Measurements from ENCODE around the gene CDH23.

Gene CDH23

DNA sequence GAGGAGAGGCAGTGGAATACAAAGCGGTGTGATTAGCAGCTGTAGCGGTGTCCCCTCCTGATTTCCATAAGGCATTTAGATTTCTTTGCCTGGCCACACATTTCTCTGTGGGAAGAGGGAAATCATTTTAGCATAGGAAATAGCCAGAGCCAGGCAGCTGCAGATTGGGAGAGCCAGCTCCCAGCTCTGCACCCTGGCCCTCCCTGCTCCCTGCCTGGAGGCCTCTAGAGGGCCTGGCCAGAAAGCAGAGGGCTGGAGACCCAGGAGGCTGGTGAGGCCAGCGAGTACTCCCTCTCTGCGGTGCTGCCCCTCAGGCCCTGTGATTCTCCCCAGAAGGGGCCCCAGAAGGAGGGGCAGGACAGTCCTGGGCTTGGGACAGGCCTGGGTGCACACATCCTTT lies 237.2 kb downstream of the CDH23 start:
- no peaks in the 10 kb centered on the region for H3K79me1 ChIP-seq (ENCODE audit: low read length)
- H3K4me3 ChIP-seq (ENCODE audit: low read depth, low read length), result no peak overlapping the region
- no peak overlapping the region for H4K8ac ChIP-seq (ENCODE audit: low read depth, low read length)
- H3K27ac ChIP-seq (ENCODE audit: low read depth, low read length), result no peak overlapping the region
- no peak overlapping the region for H4K12ac ChIP-seq (ENCODE audit: low read depth, low read length)
- WGBS (ENCODE audit: extremely low coverage, insufficient coverage, insufficient read length), result no CpG with 5 or more reads among the region's 4 CpGs
- H3K4me1 ChIP-seq (ENCODE audit: control insufficient read depth in 1 of 2, insufficient read depth in 2 of 2, low read length in 2 of 2), result peaks cover 2 to 4% of the 10 kb centered on the region in 2 experiments
- no peak overlapping the region for H3K18ac ChIP-seq (ENCODE audit: low read length)
- no peak overlapping the region for H3K9ac ChIP-seq (ENCODE audit: low read length)
- no peak overlapping the region for H3K14ac ChIP-seq (ENCODE audit: low read length)
- H2BK5ac ChIP-seq (ENCODE audit: low read depth, low read length, poor library complexity), result no peak overlapping the region
- no peaks in the 10 kb centered on the region for H3K27me3 ChIP-seq (ENCODE audit: insufficient read depth, low read length)
- no peak for DNase-seq
- no peak overlapping the region for H2AFZ ChIP-seq (ENCODE audit: insufficient read depth, low read length, poor library complexity)
- no peak overlapping the region for H3K4me2 ChIP-seq (ENCODE audit: low read length)
- no peak overlapping the region for H2BK12ac ChIP-seq (ENCODE audit: low read length)
- H2AK5ac ChIP-seq (ENCODE audit: low read length), result no peak overlapping the region
- H3K36me3 ChIP-seq (ENCODE audit: control insufficient read depth in 1 of 2, insufficient read depth in 2 of 2, low read length in 2 of 2), result no peaks in the 10 kb centered on the region
- H3K79me2 ChIP-seq (ENCODE audit: control insufficient read depth, insufficient read depth, low read length, poor library complexity), result no peaks in the 10 kb centered on the region
- H3K9me3 ChIP-seq (ENCODE audit: insufficient read depth, low read depth, low read length), result no peaks in the 10 kb centered on the region
- H3K23ac ChIP-seq (ENCODE audit: low read length), result no peak overlapping the region
- no peak overlapping the region for H3K4ac ChIP-seq (ENCODE audit: low read depth, low read length)
- no peak overlapping the region for H2BK120ac ChIP-seq (ENCODE audit: insufficient read depth, low read length, poor library complexity)
- H4K91ac ChIP-seq (ENCODE audit: low read depth, low read length), result no peak overlapping the region

DNA sequence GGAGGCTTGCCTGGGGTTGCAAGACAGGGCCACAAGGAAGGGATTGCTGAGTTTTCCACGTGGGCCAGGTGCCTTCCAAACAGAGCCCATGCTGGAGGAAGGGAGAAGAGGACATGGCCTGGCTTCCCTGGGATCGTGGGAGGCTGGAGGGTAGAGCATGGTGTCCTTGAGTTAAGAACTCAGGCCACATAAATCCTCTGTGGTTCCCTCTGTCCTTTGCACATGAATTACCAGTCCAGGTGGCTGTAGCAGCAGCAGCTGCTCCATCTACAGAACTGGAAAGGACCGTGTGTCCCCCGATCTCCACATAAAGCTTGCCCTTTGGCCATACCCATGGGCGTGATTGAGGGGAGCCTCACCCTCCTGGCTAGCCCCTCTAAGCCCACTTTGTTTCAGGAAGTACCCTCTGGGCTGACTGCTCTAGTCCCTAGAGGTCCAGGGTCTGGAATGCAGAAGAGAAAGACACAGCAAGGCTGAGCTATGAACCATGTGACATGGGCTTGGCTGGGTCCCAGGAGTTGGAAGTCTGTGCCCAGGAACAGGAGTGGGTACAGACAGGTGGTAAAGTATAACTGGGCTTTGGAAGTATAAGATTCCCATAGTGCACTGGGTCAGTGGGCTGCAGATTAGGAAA lies 237.9 kb downstream of the CDH23 start:
- no peaks in the 10 kb centered on the region for H3K27me3 ChIP-seq (ENCODE audit: insufficient read depth, low read length)
- no peak overlapping the region for H3K18ac ChIP-seq (ENCODE audit: low read length)
- no peak overlapping the region for H4K8ac ChIP-seq (ENCODE audit: low read depth, low read length)
- H3K36me3 ChIP-seq (ENCODE audit: control insufficient read depth in 1 of 2, insufficient read depth in 2 of 2, low read length in 2 of 2), result no peaks in the 10 kb centered on the region
- H2BK5ac ChIP-seq (ENCODE audit: low read depth, low read length, poor library complexity), result no peak overlapping the region
- no peak for DNase-seq
- no peak overlapping the region for H4K12ac ChIP-seq (ENCODE audit: low read depth, low read length)
- peaks cover 2% of the 10 kb centered on the region for H3K9me3 ChIP-seq (ENCODE audit: insufficient read depth, low read depth, low read length)
- no peaks in the 10 kb centered on the region for H3K79me1 ChIP-seq (ENCODE audit: low read length)
- no peak overlapping the region for H3K4me3 ChIP-seq (ENCODE audit: low read depth, low read length)
- no peak overlapping the region for H3K9ac ChIP-seq (ENCODE audit: low read length)
- no peak overlapping the region for H2BK120ac ChIP-seq (ENCODE audit: insufficient read depth, low read length, poor library complexity)
- H3K27ac ChIP-seq (ENCODE audit: low read depth, low read length), result no peak overlapping the region
- no peak overlapping the region for H3K23ac ChIP-seq (ENCODE audit: low read length)
- no peak overlapping the region for H2AFZ ChIP-seq (ENCODE audit: insufficient read depth, low read length, poor library complexity)
- WGBS (ENCODE audit: extremely low coverage, insufficient coverage, insufficient read length), result no CpG with 5 or more reads among the region's 5 CpGs
- H2AK5ac ChIP-seq (ENCODE audit: low read length), result no peak overlapping the region
- peaks cover 2% of the 10 kb centered on the region for H3K79me2 ChIP-seq (ENCODE audit: control insufficient read depth, insufficient read depth, low read length, poor library complexity)
- no peak overlapping the region for H2BK12ac ChIP-seq (ENCODE audit: low read length)
- H3K4ac ChIP-seq (ENCODE audit: low read depth, low read length), result no peak overlapping the region
- H3K14ac ChIP-seq (ENCODE audit: low read length), result no peak overlapping the region
- peaks cover 2 to 4% of the 10 kb centered on the region in 2 experiments for H3K4me1 ChIP-seq (ENCODE audit: control insufficient read depth in 1 of 2, insufficient read depth in 2 of 2, low read length in 2 of 2)
- no peak overlapping the region for H3K4me2 ChIP-seq (ENCODE audit: low read length)
- no peak overlapping the region for H4K91ac ChIP-seq (ENCODE audit: low read depth, low read length)

DNA sequence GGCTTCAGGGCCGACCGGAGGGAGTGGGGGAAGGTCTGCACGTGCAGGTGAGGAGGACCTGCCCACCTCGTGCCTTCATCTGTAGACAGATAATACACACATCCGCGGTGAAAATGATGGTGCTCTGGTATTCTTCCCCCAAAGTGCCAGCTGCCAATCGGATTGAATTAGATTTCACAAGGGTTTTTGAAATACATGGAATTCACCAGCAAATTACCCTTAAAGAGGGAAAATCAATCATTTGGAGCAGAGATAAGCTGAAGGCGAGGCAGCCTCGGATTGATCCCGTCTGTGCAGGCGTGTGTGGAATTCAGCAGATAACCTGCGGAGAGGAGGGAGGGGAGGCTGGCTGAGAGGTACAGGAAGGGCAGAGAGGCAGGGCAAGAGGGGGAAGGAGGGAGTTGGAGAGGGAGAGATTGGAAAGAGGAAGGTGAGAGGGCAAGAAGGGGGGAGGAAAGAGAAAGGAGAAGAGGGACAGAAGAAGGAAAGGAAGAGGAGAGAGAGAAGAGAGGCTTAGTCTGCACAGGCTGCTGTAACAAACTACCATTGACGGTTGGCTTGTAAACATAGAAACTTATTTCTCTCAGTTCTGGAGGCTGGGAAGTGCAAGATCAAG lies 238.6 kb downstream of the CDH23 start:
- Histone ChIP-seq H3K9me3 (ENCODE audit: insufficient read depth, low read depth, low read length) (peaks cover 2% of the 10 kb centered on the region), H3K23ac (ENCODE audit: low read length) (no peak overlapping the region), H4K8ac (ENCODE audit: low read depth, low read length) (no peak overlapping the region), H3K14ac (ENCODE audit: low read length) (no peak overlapping the region), H2BK5ac (ENCODE audit: low read depth, low read length, poor library complexity) (no peak overlapping the region), H3K4me3 (ENCODE audit: low read depth, low read length) (no peak overlapping the region), H3K27me3 (ENCODE audit: insufficient read depth, low read length) (no peaks in the 10 kb centered on the region), H3K9ac (ENCODE audit: low read length) (no peak overlapping the region), H2BK12ac (ENCODE audit: low read length) (no peak overlapping the region), H2BK120ac (ENCODE audit: insufficient read depth, low read length, poor library complexity) (no peak overlapping the region), H2AK5ac (ENCODE audit: low read length) (no peak overlapping the region), H3K4ac (ENCODE audit: low read depth, low read length) (no peak overlapping the region), H3K18ac (ENCODE audit: low read length) (no peak overlapping the region), H3K4me1 (ENCODE audit: control insufficient read depth in 1 of 2, insufficient read depth in 2 of 2, low read length in 2 of 2) (peaks cover 2 to 4% of the 10 kb centered on the region in 2 experiments), H3K27ac (ENCODE audit: low read depth, low read length) (no peak overlapping the region), H3K4me2 (ENCODE audit: low read length) (no peak overlapping the region), H3K36me3 (ENCODE audit: control insufficient read depth in 1 of 2, insufficient read depth in 2 of 2, low read length in 2 of 2) (no peaks in the 10 kb centered on the region), H4K91ac (ENCODE audit: low read depth, low read length) (no peak overlapping the region), H4K12ac (ENCODE audit: low read depth, low read length) (no peak overlapping the region), H2AFZ (ENCODE audit: insufficient read depth, low read length, poor library complexity) (no peak overlapping the region), H3K79me1 (ENCODE audit: low read length) (no peaks in the 10 kb centered on the region), H3K79me2 (ENCODE audit: control insufficient read depth, insufficient read depth, low read length, poor library complexity) (peaks cover 2% of the 10 kb centered on the region)
- DNase-seq, result no peak
- WGBS (ENCODE audit: extremely low coverage, insufficient coverage, insufficient read length), result no CpG with 5 or more reads among the region's 13 CpGs

DNA sequence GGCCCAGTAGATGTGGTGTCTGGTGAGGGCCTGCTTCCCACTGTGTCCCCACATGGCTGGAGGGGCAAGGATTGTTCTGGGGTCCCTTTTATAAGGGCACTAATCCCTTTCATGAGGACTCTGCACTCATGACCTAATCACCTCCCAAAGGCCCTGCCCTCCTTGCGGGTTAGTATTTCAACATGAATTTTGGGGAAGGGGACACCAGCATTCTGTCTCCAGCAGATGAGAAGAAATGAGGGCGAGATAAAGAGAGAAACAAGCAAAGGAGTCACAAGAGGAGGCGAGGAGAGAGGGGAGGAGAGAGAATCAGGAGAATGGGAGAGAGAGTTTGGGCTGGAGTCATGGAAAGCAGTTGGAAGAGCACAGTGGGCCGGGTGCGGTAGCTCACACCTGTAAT lies 239.1 kb downstream of the CDH23 start:
- H3K4ac ChIP-seq (ENCODE audit: low read depth, low read length), result no peak overlapping the region
- no peak overlapping the region for H3K9ac ChIP-seq (ENCODE audit: low read length)
- no peak overlapping the region for H3K27ac ChIP-seq (ENCODE audit: low read depth, low read length)
- H3K14ac ChIP-seq (ENCODE audit: low read length), result no peak overlapping the region
- no peak for DNase-seq
- no peak overlapping the region for H4K91ac ChIP-seq (ENCODE audit: low read depth, low read length)
- H3K4me2 ChIP-seq (ENCODE audit: low read length), result no peak overlapping the region
- H3K4me3 ChIP-seq (ENCODE audit: low read depth, low read length), result no peak overlapping the region
- no CpG with 5 or more reads among the region's 5 CpGs for WGBS (ENCODE audit: extremely low coverage, insufficient coverage, insufficient read length)
- no peak overlapping the region for H4K8ac ChIP-seq (ENCODE audit: low read depth, low read length)
- H2BK5ac ChIP-seq (ENCODE audit: low read depth, low read length, poor library complexity), result no peak overlapping the region
- no peak overlapping the region for H4K12ac ChIP-seq (ENCODE audit: low read depth, low read length)
- H3K18ac ChIP-seq (ENCODE audit: low read length), result no peak overlapping the region
- H3K27me3 ChIP-seq (ENCODE audit: insufficient read depth, low read length), result no peaks in the 10 kb centered on the region
- no peak overlapping the region for H2BK120ac ChIP-seq (ENCODE audit: insufficient read depth, low read length, poor library complexity)
- H3K36me3 ChIP-seq (ENCODE audit: control insufficient read depth in 1 of 2, insufficient read depth in 2 of 2, low read length in 2 of 2), result no peaks in the 10 kb centered on the region
- no peaks in the 10 kb centered on the region for H3K79me1 ChIP-seq (ENCODE audit: low read length)
- no peak overlapping the region for H2AFZ ChIP-seq (ENCODE audit: insufficient read depth, low read length, poor library complexity)
- H2BK12ac ChIP-seq (ENCODE audit: low read length), result no peak overlapping the region
- no peak overlapping the region for H2AK5ac ChIP-seq (ENCODE audit: low read length)
- peaks cover 2% of the 10 kb centered on the region for H3K79me2 ChIP-seq (ENCODE audit: control insufficient read depth, insufficient read depth, low read length, poor library complexity)
- peaks cover 2% of the 10 kb centered on the region for H3K9me3 ChIP-seq (ENCODE audit: insufficient read depth, low read depth, low read length)
- peaks cover 2 to 4% of the 10 kb centered on the region in 2 experiments for H3K4me1 ChIP-seq (ENCODE audit: control insufficient read depth in 1 of 2, insufficient read depth in 2 of 2, low read length in 2 of 2)
- no peak overlapping the region for H3K23ac ChIP-seq (ENCODE audit: low read length)
